Endometrium (tissue), 2 donors: ENCODE measurements around the gene CALR3.
"Not testable (repeated sequence)": the region's sequence is repeated elsewhere in the genome, so short reads cannot be mapped to it uniquely, and the experiment has no call there.

Experiments
- FAIRE-seq: peaks from 2 replicates; lab custom pipeline; 2012; peaks lifted over from hg19 to GRCh38; lab: Jason Lieb, UNC
- donor health status: control.
- donor health status: control.

The CALR3 gene, protein sequence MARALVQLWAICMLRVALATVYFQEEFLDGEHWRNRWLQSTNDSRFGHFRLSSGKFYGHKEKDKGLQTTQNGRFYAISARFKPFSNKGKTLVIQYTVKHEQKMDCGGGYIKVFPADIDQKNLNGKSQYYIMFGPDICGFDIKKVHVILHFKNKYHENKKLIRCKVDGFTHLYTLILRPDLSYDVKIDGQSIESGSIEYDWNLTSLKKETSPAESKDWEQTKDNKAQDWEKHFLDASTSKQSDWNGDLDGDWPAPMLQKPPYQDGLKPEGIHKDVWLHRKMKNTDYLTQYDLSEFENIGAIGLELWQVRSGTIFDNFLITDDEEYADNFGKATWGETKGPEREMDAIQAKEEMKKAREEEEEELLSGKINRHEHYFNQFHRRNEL

DNA sequence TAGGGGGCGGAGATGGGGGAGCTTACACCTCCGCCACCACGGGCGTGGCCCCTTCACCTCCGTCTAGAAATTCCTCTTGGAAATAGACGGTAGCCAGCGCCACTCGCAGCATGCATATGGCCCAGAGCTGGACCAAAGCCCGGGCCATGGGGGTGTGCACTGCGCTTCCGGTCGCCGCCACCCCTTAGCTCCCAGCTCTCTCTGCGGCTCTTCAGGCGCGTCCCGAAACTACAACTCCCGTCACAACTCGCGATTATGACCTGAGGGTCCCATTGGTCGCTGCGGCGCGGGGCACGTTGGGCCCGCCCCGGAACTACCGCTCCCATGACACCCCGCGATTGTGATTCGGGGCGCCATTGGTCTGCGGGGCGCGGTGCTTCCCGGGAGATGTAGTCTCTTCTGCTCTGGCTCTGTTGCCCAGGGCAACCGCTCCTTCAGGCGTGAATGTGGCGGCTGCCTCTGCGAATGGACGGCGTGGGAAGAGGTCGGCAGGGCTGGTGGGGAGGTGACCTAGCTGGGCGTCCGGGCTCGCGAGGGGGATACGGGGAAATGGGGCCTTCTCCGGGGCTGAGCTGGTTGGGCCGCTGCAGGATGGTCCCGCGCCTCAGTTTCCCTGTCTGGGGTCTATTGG, at the start of gene CALR3, which contains the start of gene C19orf44:
CALR3 (minus strand) TSS at position 186 of the 631 bp plus-strand sequence; CDS start at position 148, 38 bp downstream.
C19orf44 (plus strand) TSS at position 413 of the 631 bp plus-strand sequence. CDS start 4,399 bp downstream, outside the sequence.
- peak; percentile 97 for FAIRE-seq

DNA sequence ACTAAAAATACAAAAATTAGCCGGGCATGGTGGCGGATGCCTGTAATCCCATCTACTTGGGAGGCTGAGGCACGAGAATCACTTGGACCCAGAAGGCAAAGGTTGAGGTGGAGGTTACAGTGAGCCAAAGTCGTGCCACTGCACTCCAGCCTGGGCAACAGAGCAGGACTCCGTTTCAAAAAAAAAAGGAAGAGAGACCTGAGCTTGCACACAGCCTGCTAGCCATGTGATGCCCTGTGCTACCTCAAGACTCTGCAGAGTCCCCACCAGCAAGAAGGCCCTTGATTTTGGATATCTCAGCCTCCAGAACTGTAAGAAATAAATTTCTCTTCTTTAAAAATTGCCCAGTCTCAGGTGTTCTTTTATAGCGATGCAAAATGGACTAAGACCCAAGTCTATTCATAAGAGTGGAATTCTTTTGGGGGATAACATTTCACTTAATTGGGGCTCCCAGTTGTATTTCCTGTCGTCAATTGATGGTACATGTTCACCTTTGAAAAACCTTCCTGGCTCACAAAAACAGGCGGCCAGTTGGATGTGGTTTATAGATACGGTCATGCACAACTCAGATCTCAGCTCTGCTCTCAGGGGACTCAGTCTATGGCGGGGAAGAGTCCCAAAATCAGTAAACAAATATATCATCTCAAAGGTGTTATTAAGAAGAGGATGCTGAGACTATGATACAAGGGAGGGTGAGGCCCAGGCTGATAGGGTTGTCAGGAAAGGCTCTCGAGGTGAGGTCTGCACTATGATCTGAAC, 48.7 kb upstream of the CALR3 start:
- FAIRE-seq: no peak

DNA sequence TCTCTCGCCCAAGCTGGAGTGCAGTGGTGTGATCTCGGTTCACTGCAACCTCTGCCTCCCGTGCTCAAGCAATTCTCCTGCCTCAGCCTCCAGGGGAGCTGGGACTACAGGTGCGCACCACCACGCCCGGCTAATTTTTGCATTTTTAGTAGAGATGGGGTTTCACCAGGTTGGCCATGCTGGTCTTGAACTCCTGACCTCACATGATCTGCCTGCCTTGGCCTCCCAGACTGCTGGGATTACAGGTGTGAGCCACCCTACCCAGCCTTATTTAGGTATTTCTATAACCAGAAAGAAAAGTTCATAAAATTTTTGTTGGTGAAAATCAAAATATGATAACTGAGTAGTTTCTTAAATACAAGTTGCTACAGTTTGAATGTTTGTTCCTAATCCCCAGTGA, 47.8 kb upstream of the CALR3 start:
- not testable (repeated sequence) for FAIRE-seq

DNA sequence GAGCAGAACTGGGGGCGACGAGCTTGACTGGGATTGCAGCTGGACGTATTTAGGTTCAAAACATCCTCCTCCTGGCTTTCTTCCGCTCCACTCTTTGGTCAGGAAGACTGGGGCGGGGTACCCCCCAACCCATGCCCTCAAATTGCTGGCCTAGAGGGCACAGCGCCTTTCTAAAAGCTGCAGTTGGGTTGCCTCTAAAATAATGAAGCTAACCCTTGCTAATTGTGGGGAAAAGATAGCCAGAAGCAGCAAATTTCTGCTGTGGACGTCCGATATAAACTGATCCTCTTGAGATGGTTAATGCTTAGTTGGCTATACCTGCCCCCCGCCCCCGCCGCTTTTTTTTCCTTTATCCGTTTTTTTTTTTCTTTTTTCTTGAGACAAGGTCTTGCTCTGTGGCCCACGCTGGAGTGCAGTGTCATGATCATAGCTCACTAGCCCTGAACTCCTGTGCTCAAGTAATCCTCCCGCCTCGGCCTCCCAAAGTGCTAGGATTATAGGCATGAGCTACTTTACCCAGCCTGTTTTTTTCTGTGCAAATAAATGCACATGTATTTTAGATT, 47.0 kb upstream of the CALR3 start:
- no peak for FAIRE-seq

GRCh38 chr19:16542045-16542909, 46.3 kb upstream of the CALR3 start, which contains the start of gene CHERP:
Gene CHERP (minus strand): TSS chr19:16542437. CDS start chr19:16542378, 59 bp downstream.
- no peak for FAIRE-seq

GRCh38 chr19:16541526-16542044, 45.6 kb upstream of the CALR3 start:
- FAIRE-seq: no peak

DNA sequence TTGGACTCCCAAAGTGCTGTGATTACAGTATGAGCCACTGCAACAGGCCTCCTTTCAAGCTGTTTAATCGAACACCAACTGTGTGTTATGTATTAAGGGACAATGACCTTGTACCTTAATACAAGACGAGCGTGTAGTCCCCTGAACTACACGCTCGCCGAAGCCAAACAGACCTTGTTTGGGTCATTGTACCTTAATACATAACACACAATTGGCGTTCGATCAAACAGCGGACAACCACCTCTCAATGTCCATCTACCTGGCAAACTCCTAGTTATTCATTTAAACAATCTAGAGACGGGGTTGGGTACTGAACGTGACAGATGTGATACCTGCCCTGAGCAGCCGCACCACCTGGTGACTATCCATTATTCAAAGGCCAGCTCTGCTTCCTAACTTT, 45.0 kb upstream of the CALR3 start:
- no peak for FAIRE-seq

DNA sequence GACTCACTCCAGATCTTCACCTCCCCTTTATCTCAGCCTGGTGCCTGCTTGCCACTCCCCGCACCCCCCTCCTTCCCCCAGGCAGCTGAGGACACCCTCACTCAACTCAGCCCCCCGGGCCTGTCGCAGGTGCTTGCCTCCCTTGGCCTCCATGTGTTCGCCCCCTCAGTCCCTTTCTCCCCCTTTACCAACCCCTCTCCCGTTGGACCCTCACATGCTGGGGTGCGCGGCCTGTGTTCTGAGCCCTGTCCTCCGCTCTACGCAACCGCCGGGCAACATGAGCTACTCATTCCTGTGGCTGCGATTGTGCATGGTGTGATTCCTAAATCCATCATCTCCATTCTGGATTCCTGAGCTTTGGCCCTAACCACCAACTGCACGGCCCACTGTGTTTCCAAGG, 41.1 kb upstream of the CALR3 start:
- FAIRE-seq: no peak

- no peak for FAIRE-seq
These were observed 40.2 kb upstream of the CALR3 start for GRCh38 chr19:16536130-16536529.

- FAIRE-seq: no peak
These were observed 39.4 kb upstream of the CALR3 start for GRCh38 chr19:16535381-16535780.

DNA sequence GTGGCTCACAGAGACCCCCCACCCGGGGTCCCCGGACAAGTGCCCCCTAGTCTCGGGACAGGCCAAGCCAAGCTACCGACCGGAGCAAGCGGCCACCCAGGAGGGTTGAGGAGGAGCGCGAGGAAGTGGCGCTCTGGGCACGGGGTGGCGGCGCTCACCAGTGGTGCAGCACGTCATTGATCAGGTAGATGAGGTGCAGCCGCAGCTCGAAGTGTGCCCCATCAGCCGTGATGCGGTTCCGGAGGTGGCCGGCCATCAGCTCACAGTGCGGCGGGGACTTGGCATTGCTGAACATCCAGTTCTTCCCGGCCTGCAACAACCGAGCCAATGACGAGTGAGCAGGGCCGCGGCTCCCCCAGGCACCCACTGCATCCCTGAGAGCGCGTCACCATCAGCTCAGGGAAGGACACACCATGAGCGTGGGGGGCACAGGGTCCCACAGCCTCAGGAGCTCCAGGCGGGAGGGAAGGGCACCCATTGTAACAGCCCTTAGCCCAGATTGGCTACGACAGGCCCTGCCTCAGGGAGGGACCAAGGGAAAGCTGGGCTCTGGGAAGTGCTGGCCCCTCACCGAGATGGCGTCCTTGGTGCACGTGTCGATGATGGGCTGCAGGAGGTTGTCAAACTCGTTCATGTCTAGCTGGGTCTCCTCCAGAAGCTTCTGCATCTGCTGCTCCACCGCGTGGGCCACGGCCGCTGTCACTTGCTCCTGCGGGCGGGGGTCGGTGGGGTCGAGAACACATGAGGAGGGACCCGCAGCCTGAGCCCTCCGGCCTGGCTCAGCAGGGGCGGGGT, 36.7 kb upstream of the CALR3 start:
- no peak for FAIRE-seq

DNA sequence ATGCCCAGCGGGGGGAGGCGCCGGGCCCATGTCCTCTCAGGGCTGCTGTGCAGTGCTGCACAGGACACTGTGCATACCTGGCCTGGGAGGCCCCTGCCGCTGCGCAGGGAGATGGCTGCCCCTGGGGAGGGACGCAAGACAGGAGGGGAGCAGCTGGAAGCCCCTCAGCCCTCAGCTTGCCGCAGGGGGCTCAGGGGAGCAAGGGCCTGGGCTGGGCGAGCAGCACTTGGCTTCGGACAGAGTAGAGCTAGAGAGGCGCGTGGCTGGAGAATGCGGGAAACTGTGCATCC, 35.4 kb upstream of the CALR3 start:
- no peak for FAIRE-seq

DNA sequence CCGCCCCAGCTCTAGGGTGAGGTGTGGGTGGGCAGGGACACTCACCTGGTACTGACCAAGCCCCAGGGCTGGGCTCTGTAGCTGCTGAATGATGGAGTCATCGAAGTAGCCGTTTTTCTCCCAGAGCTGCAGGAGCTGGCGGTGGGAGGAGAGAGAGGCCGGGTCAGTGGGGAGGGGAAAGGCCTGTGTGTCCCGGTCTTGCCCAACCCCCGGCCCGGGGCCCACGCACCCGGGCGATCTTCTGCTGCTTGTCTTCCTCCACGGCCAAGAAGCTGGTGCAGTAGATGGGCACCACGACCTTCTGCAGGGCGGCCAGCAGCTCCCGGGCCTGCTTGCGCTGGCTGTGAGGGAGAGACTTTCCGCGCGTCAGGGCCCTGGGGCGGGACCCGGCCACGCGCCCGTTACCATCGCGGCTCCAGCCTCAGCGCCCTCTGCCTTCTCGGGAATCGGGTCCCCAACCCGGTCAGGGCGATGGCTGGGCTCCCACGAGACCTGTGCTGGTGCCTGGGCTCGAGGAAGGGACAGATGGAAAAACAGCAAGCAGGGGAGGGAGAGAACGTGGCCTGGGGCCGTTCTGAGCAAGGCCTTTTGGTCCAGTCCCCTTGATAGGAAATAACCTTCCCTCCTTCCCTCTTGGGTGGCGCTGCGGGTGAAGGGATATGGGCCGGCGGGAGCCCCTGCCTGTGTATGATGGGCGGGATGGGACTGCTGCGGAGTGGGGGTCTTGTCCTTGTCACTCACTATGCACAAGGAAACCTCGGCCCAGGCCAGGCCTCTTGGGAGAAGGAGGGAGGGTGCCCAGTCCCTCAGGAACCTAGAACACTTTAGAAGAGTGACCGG, 34.8 kb upstream of the CALR3 start:
- no peak for FAIRE-seq

DNA sequence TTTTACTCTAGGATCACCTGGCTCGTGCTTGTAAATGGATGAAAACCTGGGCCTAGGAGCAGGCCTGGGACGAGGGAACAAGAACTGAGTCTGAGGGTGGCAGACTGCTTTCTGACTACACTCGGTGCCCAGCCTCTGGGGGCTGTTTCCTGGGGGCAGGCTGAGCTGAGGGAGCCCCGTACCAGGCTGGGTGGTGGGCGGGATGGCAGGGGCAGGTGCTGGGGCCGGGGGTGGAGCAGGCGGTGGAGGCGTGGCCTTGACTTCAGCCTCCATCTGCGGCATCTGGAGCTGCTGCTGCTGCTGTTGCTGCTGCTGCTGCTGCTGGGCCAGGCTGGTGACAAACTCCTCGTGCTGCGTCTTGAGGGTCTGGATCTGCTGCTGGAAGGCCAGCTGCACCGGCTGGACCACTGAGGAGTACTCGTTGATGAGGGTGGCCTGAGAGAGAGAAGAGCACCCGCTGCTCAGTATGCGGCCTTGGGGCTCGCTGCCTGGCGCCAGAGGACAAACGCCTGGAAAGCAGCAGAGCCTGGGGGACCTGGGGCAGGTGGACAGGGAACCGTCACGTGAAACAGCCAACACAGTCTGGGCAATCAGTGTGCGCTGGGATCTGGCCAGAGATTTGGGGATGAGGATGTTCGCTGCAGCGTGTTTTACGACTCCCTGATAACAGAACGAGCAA, 33.6 kb upstream of the CALR3 start:
- no peak for FAIRE-seq

- FAIRE-seq: no peak
These were observed 32.1 kb upstream of the CALR3 start for GRCh38 chr19:16527971-16528521.

GRCh38 chr19:16527334-16527935, 31.5 kb upstream of the CALR3 start:
- no peak for FAIRE-seq

- FAIRE-seq: no peak
These were observed 29.9 kb upstream of the CALR3 start for GRCh38 chr19:16525751-16526481.
